HG02884 (cell line): Measurements from ENCODE around the gene GPR176.

Source experiments
- ATAC-seq: cut with Tn5 transposase; IDR thresholded peaks from one replicate; pipeline ENCODE4 v1.9.1; 2021; ENCODE audit warnings: mild to moderate bottlenecking, moderate library complexity; ENCODE audit not compliant: unreplicated experiment

The GPR176 gene

DNA sequence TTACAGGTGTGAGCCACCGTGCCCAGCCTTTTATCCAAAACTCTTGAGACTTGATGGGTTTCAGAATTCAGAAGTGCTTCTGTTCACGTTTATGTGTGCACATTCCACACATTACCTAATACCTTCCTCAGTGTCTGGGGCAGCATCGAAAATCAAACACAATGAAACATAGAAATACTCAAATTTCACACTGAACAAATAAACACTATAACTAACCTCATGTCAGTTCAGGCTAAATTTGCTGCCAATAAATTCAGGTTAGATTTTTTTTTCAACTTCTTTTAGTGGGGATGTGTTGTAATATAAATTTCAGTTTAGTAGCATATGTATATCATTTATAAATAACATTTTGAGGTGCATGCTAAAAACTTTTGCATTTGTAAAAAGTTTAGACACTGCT lies 16.6 kb upstream of the GPR176 start:
- no peak for ATAC-seq

- no peak for ATAC-seq
Observed at GRCh38 chr15:39936187-39936586, 16.1 kb upstream of the GPR176 start.

GRCh38 chr15:39935241-39935640 lies 15.2 kb upstream of the GPR176 start:
- ATAC-seq: no peak

DNA sequence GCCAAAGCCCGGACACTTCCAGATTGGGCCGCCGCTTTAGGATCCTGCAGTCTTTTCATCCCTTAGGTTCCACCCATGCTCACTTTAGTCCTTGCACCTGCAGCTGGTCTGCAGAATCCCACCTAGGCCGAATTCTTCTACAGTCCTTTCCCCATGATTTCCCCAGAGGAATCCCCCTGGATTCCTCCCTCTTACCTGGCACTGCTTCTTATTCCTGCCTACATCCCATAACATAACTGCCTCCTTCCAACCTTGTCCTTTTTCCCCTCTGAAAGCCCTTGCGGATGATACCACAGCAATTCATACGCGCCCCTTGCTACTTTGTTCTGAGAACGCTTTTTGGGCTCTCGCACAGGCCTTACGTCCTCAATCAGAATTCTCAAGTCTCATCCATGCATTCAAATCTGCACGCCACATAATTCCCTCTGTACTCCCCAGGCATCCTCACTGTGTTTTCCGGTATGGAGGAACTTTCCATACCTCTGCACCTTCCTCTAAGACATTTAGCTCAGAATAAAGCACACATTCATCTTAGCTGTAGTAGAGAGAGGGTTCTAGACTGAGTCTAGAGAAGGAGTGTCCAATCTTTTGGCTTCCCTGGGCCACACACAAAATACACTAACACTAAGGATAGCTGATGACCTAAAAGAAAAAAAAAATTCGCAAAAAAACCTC lies 14.5 kb upstream of the GPR176 start:
- ATAC-seq: no peak

DNA sequence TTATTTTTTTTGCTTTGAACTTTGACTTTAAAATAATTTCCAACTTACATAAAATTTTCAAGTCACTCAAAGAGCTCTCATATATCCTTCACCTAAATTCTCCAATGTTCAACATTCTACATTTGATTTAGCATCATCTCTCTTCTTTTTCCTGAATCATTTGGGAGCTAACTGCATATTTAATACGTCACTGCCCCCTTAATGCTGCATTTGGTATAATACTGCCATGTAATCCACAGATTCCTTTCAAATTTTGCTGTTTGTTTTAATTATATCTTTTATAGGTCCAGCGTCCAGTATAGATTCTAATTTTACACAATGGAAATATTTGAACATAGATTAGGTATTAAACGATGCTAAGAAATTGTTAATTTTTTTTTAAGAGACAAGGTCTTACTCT lies 11.5 kb upstream of the GPR176 start:
- no peak for ATAC-seq

DNA sequence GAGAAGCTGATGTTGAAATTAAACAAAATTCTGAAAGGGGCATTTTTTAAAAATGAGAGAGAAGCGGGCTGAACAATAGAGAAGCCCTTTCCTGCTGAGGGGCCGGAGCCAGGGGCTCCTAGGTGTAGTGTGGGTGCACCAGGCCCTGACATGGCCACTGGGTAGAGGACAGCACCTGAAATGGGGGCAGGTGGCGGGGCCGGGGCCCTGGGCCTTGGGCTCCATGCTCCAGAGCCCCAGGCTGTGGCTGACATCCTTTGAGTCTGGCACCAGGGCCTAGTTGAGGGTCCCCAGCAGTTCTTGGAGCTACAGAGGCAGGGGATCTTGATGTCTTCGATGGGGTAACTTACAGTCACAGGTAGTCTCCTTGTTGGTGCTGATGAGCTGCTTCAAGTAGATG lies 6.5 kb upstream of the GPR176 start:
- ATAC-seq: no peak

- no peak for ATAC-seq
Observed at GRCh38 chr15:39925112-39925842, 5.2 kb upstream of the GPR176 start.

GRCh38 chr15:39924437-39924836 lies 4.4 kb upstream of the GPR176 start:
- ATAC-seq: no peak

DNA sequence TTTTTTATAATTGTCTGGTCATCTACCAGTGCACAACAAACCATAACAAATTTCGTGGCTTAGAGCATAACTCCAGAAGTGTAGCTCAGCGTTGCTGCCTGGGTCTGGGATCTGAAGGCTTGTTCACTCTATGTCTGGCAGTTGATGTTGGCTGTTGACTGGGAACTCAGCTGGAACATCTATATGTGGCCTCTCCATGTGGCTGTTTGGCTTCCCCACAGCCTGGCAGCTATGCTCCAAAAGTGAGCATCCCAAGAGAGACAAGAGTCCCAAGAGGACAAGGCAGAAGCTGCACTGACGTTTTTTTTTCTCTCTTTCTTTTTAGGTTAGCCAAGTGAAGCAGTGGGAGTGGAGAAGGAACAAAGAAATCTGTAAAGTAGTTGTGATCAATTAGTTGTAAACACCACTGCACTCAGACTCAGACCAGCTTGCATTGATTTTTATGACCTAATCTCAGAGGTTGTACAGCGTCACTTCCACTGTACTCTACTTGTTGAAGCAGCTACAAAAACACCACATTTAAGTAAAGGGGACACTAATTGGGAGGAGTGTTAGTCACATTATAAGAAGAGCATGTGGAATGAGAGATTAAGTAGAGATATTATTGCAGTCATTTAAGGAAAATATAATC lies 2.5 kb upstream of the GPR176 start:
- no peak for ATAC-seq

DNA sequence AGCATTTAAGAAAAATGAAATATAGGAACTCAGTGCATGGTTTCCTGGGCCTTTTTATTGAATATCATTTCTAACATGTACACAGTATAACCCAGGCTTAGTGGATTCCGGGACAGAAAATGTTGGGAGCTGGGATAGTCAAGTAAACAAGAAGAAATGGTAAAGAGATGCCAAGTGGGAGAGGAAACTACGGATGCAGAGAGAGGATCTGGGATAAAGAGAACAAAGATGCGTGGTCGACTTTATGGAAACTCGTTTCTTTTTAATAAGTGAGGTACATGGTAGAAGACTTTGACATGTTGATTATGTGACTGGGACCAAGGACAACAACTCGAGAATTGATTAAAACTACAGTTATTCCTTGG lies 1.2 kb upstream of the GPR176 start:
- ATAC-seq: no peak

GRCh38 chr15:39920510-39921273 lies 626 bp upstream of the GPR176 start:
- peak; percentile 76 for ATAC-seq

DNA sequence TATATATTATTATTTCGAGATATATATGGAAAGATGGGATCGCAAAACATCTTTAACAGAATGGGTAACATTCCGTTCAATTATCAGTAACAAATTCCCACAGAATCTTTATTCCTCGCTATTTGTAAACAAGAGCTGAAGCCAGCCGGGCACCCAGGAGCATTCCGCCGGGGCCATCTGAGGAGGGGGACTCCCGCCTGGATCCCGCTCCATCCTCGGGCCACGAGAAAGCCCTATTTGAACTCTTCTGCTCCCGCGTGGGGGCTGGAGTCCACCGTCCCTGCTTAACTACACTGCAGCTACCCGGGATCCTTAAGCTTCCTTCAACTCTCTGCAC lies 687 bp downstream of the GPR176 start:
- no peak for ATAC-seq

- no peak for ATAC-seq
Observed at GRCh38 chr15:39918688-39919385, 1.2 kb downstream of the GPR176 start.

- ATAC-seq: no peak
Observed at GRCh38 chr15:39914977-39915376, 5.1 kb downstream of the GPR176 start.

- ATAC-seq: no peak
Observed at GRCh38 chr15:39909007-39909406, 11.1 kb downstream of the GPR176 start.

- ATAC-seq: no peak
Observed at GRCh38 chr15:39908186-39908585, 11.9 kb downstream of the GPR176 start.

DNA sequence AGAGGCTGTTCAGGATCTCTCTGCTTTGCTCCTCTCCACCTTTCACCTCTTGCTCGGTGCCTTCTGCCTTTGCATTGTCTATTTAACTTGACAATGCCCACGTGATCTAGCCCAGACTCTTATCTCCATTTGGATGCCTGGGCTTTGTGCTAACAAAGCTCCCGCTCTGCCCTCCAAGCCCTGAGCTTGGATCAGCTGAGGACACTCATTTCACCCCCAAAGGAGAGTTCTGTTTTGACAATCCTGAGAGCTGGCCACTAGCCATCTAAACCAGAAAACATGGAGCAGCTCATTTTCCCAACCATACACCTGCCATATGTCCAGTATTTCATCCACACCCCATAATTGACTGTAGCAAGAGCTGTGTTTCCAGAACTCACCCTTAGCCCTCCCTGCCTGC lies 12.8 kb downstream of the GPR176 start:
- ATAC-seq: no peak

- no peak for ATAC-seq
Observed at GRCh38 chr15:39904115-39904514, 16.0 kb downstream of the GPR176 start.

DNA sequence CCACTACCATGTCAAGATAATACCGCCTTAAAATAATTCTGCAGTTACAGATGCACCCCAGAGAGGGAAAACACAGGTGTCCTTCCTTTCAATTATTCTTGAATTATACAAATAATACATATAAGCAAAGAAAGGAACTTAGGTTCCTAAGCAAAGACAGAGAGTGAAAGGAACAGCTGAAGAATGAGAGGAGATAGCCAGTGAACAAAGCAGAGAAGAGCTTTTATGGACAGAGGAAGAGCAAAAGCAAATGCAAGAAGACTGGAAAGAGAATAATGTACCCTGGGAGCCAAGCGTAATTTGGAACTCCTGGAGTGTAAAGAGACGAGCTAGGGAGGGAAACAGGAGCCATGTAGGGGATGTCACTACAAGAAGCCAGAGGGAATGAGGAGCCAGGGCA lies 21.7 kb downstream of the GPR176 start:
- no peak for ATAC-seq

DNA sequence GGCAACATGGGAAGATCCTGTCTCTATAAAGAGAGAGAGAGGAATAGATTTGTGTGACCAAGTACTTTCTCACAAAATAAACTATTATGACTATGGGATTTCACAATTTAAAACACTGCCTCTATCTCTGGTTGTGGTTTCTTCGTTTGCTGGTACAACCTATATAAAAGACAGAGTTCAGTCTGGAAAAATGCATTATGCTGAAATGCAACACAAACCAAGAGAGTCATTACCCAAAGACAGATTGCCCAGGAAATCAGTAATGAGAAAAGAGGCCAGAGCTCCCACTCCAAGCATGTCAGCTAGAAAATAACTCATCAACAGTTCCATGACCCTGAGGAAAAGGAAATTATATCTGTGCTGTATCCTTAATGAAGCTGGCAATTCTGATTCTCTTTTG lies 23.2 kb downstream of the GPR176 start:
- no peak for ATAC-seq

DNA sequence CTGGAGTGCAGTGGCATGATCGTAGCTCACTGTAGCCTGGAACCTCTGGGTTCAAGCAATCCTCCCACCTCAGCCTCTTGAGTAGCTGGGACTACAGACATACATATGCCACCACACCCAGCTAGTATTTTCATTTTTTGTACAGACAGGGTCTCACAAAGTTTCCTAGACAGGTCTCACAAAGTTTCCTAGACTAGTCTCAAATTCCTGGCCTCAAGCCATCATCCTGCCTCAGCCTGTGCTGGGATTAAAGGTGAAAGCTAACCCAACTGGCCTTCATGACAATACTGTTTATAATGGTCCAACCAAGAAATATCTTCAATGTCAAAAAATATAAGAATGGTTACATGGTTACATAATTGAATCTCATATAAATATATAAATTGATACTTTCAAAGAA lies 24.0 kb downstream of the GPR176 start:
- no peak for ATAC-seq
